ENCODE results near the gene RASGRF1.

DNA sequence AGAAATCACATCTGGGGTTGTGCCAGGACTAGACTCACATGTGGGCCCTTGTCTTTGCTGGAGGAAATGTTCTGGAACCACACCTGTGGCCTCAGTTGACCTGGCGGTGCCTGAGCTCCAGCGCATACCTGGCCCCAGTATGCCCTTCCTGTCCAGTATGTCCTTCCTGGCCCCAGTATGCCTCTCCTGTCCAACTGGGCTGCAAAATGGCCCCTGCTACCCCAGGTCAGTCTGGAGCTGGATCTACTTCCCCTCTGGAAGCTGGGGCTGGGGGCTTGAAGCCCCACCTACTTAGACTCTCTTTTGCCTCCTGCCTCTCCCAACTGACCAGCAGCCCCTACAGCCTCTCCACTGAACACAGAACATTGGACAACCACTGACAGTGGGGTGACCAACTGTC, 15.3 kb downstream of the RASGRF1 start:
- TF ChIP-seq, protein P1, sequence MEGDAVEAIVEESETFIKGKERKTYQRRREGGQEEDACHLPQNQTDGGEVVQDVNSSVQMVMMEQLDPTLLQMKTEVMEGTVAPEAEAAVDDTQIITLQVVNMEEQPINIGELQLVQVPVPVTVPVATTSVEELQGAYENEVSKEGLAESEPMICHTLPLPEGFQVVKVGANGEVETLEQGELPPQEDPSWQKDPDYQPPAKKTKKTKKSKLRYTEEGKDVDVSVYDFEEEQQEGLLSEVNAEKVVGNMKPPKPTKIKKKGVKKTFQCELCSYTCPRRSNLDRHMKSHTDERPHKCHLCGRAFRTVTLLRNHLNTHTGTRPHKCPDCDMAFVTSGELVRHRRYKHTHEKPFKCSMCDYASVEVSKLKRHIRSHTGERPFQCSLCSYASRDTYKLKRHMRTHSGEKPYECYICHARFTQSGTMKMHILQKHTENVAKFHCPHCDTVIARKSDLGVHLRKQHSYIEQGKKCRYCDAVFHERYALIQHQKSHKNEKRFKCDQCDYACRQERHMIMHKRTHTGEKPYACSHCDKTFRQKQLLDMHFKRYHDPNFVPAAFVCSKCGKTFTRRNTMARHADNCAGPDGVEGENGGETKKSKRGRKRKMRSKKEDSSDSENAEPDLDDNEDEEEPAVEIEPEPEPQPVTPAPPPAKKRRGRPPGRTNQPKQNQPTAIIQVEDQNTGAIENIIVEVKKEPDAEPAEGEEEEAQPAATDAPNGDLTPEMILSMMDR (IDR thresholded peaks at IDR 0.05), result no peak
- TF ChIP-seq POLR2A (IDR thresholded peaks at IDR 0.05) (no peak), EP300 (IDR thresholded peaks at IDR 0.05) (no peak)

Data from ovary (tissue), 3 donors.